ENCODE measurements around the gene PCSK4. TPM values are rescaled to one million over a fixed set of nuclear protein-coding genes. Genes with fewer than 3 reads are reported as not detected.

Gene PCSK4
- total and polyA plus RNA-seq, 2 of the 13 experiments (the other 11 are each of a cell fraction or from before 2014, with no cell fraction given) = 2.0 to 2.7 TPM

DNA sequence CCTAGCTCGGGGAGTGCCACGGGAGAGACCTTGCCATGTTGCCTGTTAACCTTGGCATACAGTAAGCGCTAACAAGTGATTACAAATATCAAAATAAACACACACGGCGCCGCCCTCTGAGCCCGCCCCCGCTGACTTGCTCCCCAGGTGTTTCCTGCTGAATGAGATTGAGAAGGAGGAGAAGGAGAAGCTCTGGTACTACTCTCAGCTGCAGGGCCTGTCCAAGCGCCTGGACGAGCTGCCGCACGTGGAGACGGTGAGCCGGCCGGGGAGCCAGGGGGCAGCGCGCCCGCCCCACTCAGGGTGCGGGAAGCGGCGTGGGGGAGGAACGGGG is 35.2 kb downstream of the PCSK4 start (continued):
- peak; percentile 17 for TF ChIP-seq ZNF407 (CRISPR knock-in tag; IDR thresholded peaks at IDR 0.05; ENCODE audit: not compliant biosample characterization)
- 0 out of 2 replicates have a peak, but pooled peaks have one; percentile 10 for TF ChIP-seq ZNF121 (CRISPR knock-in tag; IDR thresholded peaks at IDR 0.05)

- H3K79me2 ChIP-seq (ENCODE audit: insufficient read depth, low read length) = no peaks in the 10 kb centered on the region
- H3K4me1 ChIP-seq (ENCODE audit: insufficient read depth, low read length) = peaks cover 48% of the 10 kb centered on the region
- in situ Hi-C loops (cut with HindIII; ENCODE audit: extremely low pct_ligation_motif_present, low pct_unique_long_range_greater_than_20kb) = no loop called here
- POLR2A ChIA-PET = interaction anchor here (0.6 to 4.0 kb wide), 7 partner anchors 10 to 185 kb away, joined by 3 to 34 read pairs (median 5); partner anchors contain the start of genes REEP6 and UQCR11
- H3K27ac ChIP-seq (ENCODE audit: extremely low read length, insufficient read depth, low read length) = no peak overlapping the region
- peak overlapping the region in 1 of 3 experiments; percentile 57; a peak in 1 of 6 replicates for H3K4me3 ChIP-seq (replicated peaks in 1 of 3; ENCODE audit: insufficient read depth in 1 of 3, low read depth in 2 of 3, low read length in 3 of 3)
- intact Hi-C loops (cut with micrococcal nuclease; ENCODE audit: unreplicated experiment) = no loop called here
- no peaks in the 10 kb centered on the region for H3K9me3 ChIP-seq (ENCODE audit: low read length)
- CTCF ChIA-PET (ENCODE audit: low intra/inter-chr PET ratio, low total read pairs) = no interaction called here
- peaks cover 8% of the 10 kb centered on the region; the same call in 1 of the 2 replicates for H4K20me1 ChIP-seq (ENCODE audit: insufficient read depth, low read length)
- ATAC-seq (peak; percentile 10), FAIRE-seq (no peak), DNase-seq (ENCODE audit: low spot score) (no peak)
- no peak overlapping the region for H3K9ac ChIP-seq (ENCODE audit: insufficient read depth, low read depth, low read length)
- WGBS (ENCODE audit: low lambda C conversion rate) = 1% methylated on average over 12 of the region's 33 CpGs
- peaks cover 13 to 76% of the 10 kb centered on the region in 2 experiments for H3K27me3 ChIP-seq (ENCODE audit: control insufficient read depth in 1 of 2, insufficient read depth in 2 of 2, low read length in 2 of 2)
- H3K36me3 ChIP-seq (replicated peaks in 1 of 2; ENCODE audit: control insufficient read depth in 1 of 2, insufficient read depth in 2 of 2, low read length in 2 of 2) = no peaks in the 10 kb centered on the region
- H3K4me2 ChIP-seq (ENCODE audit: low read depth, low read length) = peak overlapping the region; percentile 66
- BruUV-seq (replicated peaks) = no TSS peak
- no peak overlapping the region for H2AFZ ChIP-seq (ENCODE audit: low read length)
- TF ChIP-seq HIC2 (CRISPR knock-in tag; IDR thresholded peaks at IDR 0.05; ENCODE audit: low read depth) (0 out of 2 replicates have a peak, but pooled peaks have one; percentile 20), ZNF496 (CRISPR knock-in tag; IDR thresholded peaks at IDR 0.05; ENCODE audit: insufficient replicate concordance) (no peak), KLF13 (CRISPR knock-in tag; IDR thresholded peaks at IDR 0.05) (no peak), SP4 (CRISPR knock-in tag; IDR thresholded peaks at IDR 0.05) (0 out of 2 replicates have a peak, but pooled peaks have one; percentile 38)
- TF ChIP-seq, protein P1, sequence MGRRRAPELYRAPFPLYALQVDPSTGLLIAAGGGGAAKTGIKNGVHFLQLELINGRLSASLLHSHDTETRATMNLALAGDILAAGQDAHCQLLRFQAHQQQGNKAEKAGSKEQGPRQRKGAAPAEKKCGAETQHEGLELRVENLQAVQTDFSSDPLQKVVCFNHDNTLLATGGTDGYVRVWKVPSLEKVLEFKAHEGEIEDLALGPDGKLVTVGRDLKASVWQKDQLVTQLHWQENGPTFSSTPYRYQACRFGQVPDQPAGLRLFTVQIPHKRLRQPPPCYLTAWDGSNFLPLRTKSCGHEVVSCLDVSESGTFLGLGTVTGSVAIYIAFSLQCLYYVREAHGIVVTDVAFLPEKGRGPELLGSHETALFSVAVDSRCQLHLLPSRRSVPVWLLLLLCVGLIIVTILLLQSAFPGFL (CRISPR knock-in tag; IDR thresholded peaks at IDR 0.05) = no peak
- TF ChIP-seq, protein P2, sequence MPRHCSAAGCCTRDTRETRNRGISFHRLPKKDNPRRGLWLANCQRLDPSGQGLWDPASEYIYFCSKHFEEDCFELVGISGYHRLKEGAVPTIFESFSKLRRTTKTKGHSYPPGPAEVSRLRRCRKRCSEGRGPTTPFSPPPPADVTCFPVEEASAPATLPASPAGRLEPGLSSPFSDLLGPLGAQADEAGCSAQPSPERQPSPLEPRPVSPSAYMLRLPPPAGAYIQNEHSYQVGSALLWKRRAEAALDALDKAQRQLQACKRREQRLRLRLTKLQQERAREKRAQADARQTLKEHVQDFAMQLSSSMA (CRISPR knock-in tag; IDR thresholded peaks at IDR 0.05) = no peak
These were observed 36.4 kb downstream of the PCSK4 start for GRCh38 chr19:1453525-1454364.

All from HepG2 (cell line).